HCT116 (cell line): ENCODE measurements around the gene CRIM1.

Experiments used
- CTCF ChIP-seq, 3 experiments: fragments of 200-600 bp in 1 of 3; sonication (generic) in 1 of 3; IDR thresholded peaks in 2 of 3; conservative IDR thresholded peaks in 1 of 3; 2 replicates each; pipeline ENCODE4 v1.5.1; 2012 to 2017; ENCODE audit warnings: low read depth in 2 of 3, low read length in 2 of 3, antibody characterized with exemption in 1 of 3, borderline replicate concordance in 1 of 3, control low read depth in 1 of 3, mild to moderate bottlenecking in 1 of 3, mixed read lengths in 1 of 3, mixed run types in 1 of 3, moderate library complexity in 1 of 3; ENCODE audit not compliant: insufficient read depth in 1 of 3
- EZH2 ChIP-seq: fragments of 200-600 bp; sonication (generic); IDR thresholded peaks from 2 replicates; pipeline ENCODE4 v1.6.1; 2017; ENCODE audit warnings: antibody characterized with exemption, mixed run types
- FOSL1 ChIP-seq: IDR thresholded peaks from 2 replicates; pipeline ENCODE4 v1.6.1; 2012; ENCODE audit warnings: low read depth
- JUND ChIP-seq: IDR thresholded peaks from 2 replicates; pipeline ENCODE4 v1.6.1; 2012
- REST ChIP-seq: IDR thresholded peaks from 2 replicates; pipeline ENCODE4 v1.6.1; 2012; ENCODE audit warnings: low read depth
- YY1 ChIP-seq: IDR thresholded peaks from 2 replicates; pipeline ENCODE4 v1.6.1; 2011; ENCODE audit warnings: low read length, low read depth, moderate library complexity, mild to moderate bottlenecking; ENCODE audit not compliant: insufficient replicate concordance; ENCODE audit errors: extremely low read depth
- ZNF274 ChIP-seq: fragments of 200-500 bp; sonication (Bioruptor generic); IDR thresholded peaks from 2 replicates; pipeline ENCODE4 v1.6.1; 2014; ENCODE audit warnings: mild to moderate bottlenecking, low read depth, low read length, inconsistent platforms

DNA sequence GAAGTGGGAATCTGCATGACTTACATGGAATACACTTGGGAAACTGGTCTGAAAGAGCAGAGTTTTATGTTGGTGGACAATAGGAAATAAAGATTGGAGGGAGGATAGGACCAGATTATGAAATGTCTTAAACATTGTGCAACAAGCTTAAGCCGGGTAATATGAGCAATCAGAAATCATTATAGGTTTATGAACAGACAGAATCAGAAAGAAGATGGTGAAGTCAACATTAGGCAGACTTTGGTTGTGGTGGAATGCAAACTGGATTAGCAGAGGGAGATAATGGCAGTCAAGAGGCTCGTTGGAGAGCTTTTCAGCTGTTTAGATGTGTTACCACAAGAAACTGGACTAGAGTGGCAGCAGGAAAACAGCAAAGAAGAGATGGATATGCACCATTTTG is 43.5 kb downstream of the CRIM1 start:
- no peak for TF ChIP-seq YY1
- no peak for TF ChIP-seq REST
- no peak for TF ChIP-seq FOSL1
- TF ChIP-seq JUND, result no peak
- no peak for TF ChIP-seq ZNF274
- TF ChIP-seq CTCF (IDR thresholded peaks at IDR 0.05 in 2 of 3, conservative IDR thresholded peaks at IDR 0.05 in 1 of 3; ENCODE audit: borderline replicate concordance in 1 of 3, insufficient read depth in 1 of 3, low read depth in 2 of 3, low read length in 2 of 3), result no peak
- TF ChIP-seq EZH2, result no peak
